ENCODE measurements around the gene ACTL6B.

ACTL6B gene

GRCh38 chr7:100600730-100601038, 55.6 kb downstream of the ACTL6B start:
- DNase-seq (ENCODE audit: low read depth, low spot score), result no peak

- DNase-seq (ENCODE audit: low read depth, low spot score), result no peak
Measured at GRCh38 chr7:100599911-100600729, 56.1 kb downstream of the ACTL6B start.

- DNase-seq (ENCODE audit: low read depth, low spot score), result no peak
Measured at GRCh38 chr7:100598425-100598824, 57.8 kb downstream of the ACTL6B start.

- no peak for DNase-seq (ENCODE audit: low read depth, low spot score)
Measured at GRCh38 chr7:100595188-100595587, 61.1 kb downstream of the ACTL6B start.

All from activated naive CD8-positive, alpha-beta T cell treated with anti-CD3 and anti-CD28 coated beads, Interleukin-2, amount 50 U/mL, for 16 hours (primary cell).